ENCODE results near the gene CBX4.

CBX4 gene

DNA sequence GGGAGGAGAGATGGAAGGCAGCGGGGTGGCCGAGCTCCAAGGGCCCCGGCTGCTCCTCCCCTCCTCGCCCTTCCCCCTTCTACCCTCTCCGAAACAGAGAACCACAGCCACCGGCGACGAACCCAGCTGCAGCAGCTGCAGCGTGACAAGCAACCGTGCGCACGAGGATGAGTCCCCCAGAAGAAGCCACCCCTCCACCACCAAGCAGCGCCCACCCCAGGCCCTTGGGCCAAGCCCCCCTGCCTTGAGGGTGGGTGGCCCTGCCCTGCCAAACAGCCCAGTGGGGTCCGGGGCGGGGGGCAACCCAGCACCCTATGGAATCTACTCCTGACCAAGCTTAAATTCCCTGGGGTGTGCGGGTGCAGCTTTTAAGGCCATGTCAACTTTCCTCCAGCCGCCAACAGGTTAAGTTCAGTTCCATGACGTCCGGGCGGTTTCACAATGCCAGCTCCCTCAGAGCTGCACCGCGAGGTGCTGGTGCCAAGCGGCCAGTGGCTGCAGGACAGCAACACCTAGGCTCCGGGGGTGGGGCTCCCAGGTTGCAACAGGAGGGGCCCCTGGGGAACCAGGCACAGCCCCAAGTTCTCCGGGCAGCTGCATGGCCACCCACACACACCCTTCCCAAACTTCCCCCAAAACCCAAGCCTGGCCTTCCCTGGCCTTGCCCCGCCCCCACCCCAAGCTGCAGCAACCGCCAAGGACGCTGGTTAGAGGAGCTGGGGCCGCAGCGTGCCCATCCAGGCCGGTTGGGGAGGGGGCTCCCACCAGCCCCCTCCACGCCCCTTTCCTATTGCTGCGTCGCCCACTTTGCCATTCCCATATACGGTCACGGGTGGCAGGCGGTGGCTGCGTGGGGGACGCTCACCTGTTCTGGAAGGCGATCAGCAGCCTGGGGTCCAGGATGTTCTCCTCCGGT, 2.0 kb downstream of the CBX4 start (continued):
- TF ChIP-seq ZNF791 (tag by site-specific recombination; IDR thresholded peaks at IDR 0.05) (no peak), ZNF10 (tag by site-specific recombination; IDR thresholded peaks at IDR 0.05) (0 out of 2 replicates have a peak, but pooled peaks have one; percentile 7)

DNA sequence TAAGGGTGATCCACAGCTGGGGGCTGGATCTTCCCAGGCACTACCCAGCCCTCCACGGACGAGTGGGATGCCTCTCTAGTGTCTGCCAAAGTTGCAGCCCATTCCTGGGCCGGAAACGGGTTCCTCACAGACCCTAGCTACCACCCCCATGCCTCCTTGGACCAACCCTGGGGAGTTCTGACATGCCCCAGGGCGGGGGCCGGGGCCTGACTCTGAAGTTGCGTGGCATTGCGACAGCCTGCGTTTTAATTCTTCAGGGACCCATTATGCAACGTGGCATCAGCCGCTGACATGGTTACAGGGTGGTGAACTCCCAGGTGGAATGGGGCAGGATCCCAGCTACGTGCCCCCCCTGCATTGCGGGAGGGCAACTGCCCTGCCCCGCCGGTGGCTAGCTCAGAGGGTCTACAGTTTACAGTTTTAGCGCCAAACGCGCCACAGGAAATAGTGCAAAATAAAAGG, 2.7 kb downstream of the CBX4 start:
- CTCF ChIA-PET, result interaction anchor here (0.5 to 1.9 kb wide), 9 partner anchors 9 to 134 kb away, joined by 3 to 15 read pairs (median 5); no protein-coding TSS in a partner anchor
- POLR2A ChIA-PET, result interaction anchor here (0.7 to 3.5 kb wide), 6 partner anchors 15 to 40 kb away, joined by 3 to 23 read pairs (median 4); partner anchors contain the start of gene CBX8
- no peak overlapping the region for H3K4me3 ChIP-seq (ENCODE audit: low read depth, low read length)
- H3K9me3 ChIP-seq (ENCODE audit: control insufficient read depth, insufficient read depth, low read depth, low read length), result no peaks in the 10 kb centered on the region
- H3K4me1 ChIP-seq (ENCODE audit: control insufficient read depth, insufficient read depth, low read length), result peaks cover 22% of the 10 kb centered on the region
- H3K36me3 ChIP-seq (ENCODE audit: control insufficient read depth in 2 of 2, insufficient read depth in 1 of 2, low read length in 2 of 2), result peaks cover 0 to 41% of the 10 kb centered on the region in 2 experiments; a peak in 1 of 3 replicates
- peak overlapping the region; percentile 81; the same call in 1 of the 2 replicates for H3K27ac ChIP-seq (ENCODE audit: extremely low read depth, low read depth, low read length)
- TF ChIP-seq ZNF155 (tag by site-specific recombination; IDR thresholded peaks at IDR 0.05) (no peak), ZBTB20 (tag by site-specific recombination; IDR thresholded peaks at IDR 0.05) (no peak), ZNF341 (tag by site-specific recombination; IDR thresholded peaks at IDR 0.05; ENCODE audit: low read depth) (no peak), ZNF792 (tag by site-specific recombination; IDR thresholded peaks at IDR 0.05) (no peak), ZNF571 (tag by site-specific recombination; IDR thresholded peaks at IDR 0.05) (no peak), ZFP69B (tag by site-specific recombination; IDR thresholded peaks at IDR 0.05) (no peak), ZNF302 (tag by site-specific recombination; IDR thresholded peaks at IDR 0.05; ENCODE audit: low read depth) (no peak), ZNF48 (tag by site-specific recombination; IDR thresholded peaks at IDR 0.05) (no peak), ZNF747 (tag by site-specific recombination; IDR thresholded peaks at IDR 0.05) (no peak), GFI1B (tag by site-specific recombination; IDR thresholded peaks at IDR 0.05) (no peak), ZEB2 (tag by site-specific recombination; IDR thresholded peaks at IDR 0.05) (peak; percentile 52), ZNF544 (tag by site-specific recombination; IDR thresholded peaks at IDR 0.05) (no peak), ZNF585B (tag by site-specific recombination; IDR thresholded peaks at IDR 0.05) (no peak), ZFP41 (tag by site-specific recombination; IDR thresholded peaks at IDR 0.05; ENCODE audit: borderline replicate concordance) (no peak), ZNF202 (tag by site-specific recombination; IDR thresholded peaks at IDR 0.05; ENCODE audit: borderline replicate concordance) (no peak)
- TF ChIP-seq, protein P1, sequence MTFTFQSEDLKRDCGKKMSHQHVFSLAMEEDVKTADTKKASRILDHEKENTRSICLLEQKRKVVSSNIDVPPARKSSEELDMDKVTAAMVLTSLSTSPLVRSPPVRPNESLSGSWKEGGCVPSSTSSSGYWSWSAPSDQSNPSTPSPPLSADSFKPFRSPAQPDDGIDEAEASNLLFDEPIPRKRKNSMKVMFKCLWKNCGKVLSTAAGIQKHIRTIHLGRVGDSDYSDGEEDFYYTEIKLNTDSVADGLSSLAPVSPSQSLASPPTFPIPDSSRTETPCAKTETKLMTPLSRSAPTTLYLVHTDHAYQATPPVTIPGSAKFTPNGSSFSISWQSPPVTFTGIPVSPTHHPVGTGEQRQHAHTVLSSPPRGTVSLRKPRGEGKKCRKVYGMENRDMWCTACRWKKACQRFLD (tag by site-specific recombination; IDR thresholded peaks at IDR 0.05), result no peak
- TF ChIP-seq, protein P2, sequence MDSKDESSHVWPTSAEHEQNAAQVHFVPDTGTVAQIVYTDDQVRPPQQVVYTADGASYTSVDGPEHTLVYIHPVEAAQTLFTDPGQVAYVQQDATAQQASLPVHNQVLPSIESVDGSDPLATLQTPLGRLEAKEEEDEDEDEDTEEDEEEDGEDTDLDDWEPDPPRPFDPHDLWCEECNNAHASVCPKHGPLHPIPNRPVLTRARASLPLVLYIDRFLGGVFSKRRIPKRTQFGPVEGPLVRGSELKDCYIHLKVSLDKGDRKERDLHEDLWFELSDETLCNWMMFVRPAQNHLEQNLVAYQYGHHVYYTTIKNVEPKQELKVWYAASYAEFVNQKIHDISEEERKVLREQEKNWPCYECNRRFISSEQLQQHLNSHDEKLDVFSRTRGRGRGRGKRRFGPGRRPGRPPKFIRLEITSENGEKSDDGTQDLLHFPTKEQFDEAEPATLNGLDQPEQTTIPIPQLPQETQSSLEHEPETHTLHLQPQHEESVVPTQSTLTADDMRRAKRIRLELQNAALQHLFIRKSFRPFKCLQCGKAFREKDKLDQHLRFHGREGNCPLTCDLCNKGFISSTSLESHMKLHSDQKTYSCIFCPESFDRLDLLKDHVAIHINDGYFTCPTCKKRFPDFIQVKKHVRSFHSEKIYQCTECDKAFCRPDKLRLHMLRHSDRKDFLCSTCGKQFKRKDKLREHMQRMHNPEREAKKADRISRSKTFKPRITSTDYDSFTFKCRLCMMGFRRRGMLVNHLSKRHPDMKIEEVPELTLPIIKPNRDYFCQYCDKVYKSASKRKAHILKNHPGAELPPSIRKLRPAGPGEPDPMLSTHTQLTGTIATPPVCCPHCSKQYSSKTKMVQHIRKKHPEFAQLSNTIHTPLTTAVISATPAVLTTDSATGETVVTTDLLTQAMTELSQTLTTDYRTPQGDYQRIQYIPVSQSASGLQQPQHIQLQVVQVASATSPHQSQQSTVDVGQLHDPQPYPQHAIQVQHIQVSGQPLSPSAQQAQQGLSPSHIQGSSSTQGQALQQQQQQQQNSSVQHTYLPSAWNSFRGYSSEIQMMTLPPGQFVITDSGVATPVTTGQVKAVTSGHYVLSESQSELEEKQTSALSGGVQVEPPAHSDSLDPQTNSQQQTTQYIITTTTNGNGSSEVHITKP (tag by site-specific recombination; IDR thresholded peaks at IDR 0.05), result peak; percentile 42
- TF ChIP-seq, protein P3, sequence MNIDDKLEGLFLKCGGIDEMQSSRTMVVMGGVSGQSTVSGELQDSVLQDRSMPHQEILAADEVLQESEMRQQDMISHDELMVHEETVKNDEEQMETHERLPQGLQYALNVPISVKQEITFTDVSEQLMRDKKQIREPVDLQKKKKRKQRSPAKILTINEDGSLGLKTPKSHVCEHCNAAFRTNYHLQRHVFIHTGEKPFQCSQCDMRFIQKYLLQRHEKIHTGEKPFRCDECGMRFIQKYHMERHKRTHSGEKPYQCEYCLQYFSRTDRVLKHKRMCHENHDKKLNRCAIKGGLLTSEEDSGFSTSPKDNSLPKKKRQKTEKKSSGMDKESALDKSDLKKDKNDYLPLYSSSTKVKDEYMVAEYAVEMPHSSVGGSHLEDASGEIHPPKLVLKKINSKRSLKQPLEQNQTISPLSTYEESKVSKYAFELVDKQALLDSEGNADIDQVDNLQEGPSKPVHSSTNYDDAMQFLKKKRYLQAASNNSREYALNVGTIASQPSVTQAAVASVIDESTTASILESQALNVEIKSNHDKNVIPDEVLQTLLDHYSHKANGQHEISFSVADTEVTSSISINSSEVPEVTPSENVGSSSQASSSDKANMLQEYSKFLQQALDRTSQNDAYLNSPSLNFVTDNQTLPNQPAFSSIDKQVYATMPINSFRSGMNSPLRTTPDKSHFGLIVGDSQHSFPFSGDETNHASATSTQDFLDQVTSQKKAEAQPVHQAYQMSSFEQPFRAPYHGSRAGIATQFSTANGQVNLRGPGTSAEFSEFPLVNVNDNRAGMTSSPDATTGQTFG (tag by site-specific recombination; IDR thresholded peaks at IDR 0.05; ENCODE audit: borderline replicate concordance), result no peak
- TF ChIP-seq, protein P4, sequence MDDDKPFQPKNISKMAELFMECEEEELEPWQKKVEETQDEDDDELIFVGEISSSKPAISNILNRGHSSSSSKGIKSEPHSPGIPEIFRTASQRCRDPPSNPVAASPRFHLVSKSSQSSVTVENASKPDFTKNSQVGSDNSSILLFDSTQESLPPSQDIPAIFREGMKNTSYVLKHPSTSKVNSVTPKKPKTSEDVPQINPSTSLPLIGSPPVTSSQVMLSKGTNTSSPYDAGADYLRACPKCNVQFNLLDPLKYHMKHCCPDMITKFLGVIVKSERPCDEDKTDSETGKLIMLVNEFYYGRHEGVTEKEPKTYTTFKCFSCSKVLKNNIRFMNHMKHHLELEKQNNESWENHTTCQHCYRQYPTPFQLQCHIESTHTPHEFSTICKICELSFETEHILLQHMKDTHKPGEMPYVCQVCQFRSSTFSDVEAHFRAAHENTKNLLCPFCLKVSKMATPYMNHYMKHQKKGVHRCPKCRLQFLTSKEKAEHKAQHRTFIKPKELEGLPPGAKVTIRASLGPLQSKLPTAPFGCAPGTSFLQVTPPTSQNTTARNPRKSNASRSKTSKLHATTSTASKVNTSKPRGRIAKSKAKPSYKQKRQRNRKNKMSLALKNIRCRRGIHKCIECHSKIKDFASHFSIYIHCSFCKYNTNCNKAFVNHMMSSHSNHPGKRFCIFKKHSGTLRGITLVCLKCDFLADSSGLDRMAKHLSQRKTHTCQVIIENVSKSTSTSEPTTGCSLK (tag by site-specific recombination; IDR thresholded peaks at IDR 0.05), result no peak
- TF ChIP-seq, protein P5, sequence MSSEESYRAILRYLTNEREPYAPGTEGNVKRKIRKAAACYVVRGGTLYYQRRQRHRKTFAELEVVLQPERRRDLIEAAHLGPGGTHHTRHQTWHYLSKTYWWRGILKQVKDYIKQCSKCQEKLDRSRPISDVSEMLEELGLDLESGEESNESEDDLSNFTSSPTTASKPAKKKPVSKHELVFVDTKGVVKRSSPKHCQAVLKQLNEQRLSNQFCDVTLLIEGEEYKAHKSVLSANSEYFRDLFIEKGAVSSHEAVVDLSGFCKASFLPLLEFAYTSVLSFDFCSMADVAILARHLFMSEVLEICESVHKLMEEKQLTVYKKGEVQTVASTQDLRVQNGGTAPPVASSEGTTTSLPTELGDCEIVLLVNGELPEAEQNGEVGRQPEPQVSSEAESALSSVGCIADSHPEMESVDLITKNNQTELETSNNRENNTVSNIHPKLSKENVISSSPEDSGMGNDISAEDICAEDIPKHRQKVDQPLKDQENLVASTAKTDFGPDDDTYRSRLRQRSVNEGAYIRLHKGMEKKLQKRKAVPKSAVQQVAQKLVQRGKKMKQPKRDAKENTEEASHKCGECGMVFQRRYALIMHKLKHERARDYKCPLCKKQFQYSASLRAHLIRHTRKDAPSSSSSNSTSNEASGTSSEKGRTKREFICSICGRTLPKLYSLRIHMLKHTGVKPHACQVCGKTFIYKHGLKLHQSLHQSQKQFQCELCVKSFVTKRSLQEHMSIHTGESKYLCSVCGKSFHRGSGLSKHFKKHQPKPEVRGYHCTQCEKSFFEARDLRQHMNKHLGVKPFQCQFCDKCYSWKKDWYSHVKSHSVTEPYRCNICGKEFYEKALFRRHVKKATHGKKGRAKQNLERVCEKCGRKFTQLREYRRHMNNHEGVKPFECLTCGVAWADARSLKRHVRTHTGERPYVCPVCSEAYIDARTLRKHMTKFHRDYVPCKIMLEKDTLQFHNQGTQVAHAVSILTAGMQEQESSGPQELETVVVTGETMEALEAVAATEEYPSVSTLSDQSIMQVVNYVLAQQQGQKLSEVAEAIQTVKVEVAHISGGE (tag by site-specific recombination; conservative IDR thresholded peaks at IDR 0.05; ENCODE audit: low read depth), result no peak
